Vagina (tissue), 2 donors: ENCODE measurements around the gene SRF.

Source experiments
- CTCF ChIP-seq, 3 experiments: fragments of 450-650 bp in 2 of 3; fragments of 200-600 bp in 1 of 3; sonication (generic) in 1 of 3; IDR thresholded peaks; one replicate each; pipeline ENCODE4 v1.5.1; 2017 to 2019; ENCODE audit warnings: antibody characterized with exemption in 3 of 3, mild to moderate bottlenecking in 2 of 3, moderate library complexity in 2 of 3
- POLR2AphosphoS5 ChIP-seq, 2 donors: sonication (generic); formaldehyde crosslinking; IDR thresholded peaks; one replicate each; pipeline ENCODE4 v1.9.0; 2017; ENCODE audit warnings: antibody characterized with exemption in 2 of 2, mild to moderate bottlenecking in 2 of 2, low read depth in 1 of 2; ENCODE audit not compliant: insufficient read depth in 1 of 2

- no peak for TF ChIP-seq POLR2AphosphoS5 (IDR thresholded peaks at IDR 0.05; ENCODE audit: insufficient read depth in 1 of 2, low read depth in 1 of 2)
- TF ChIP-seq CTCF (IDR thresholded peaks at IDR 0.05): no peak
These were observed 1.3 kb downstream of the SRF start for GRCh38 chr6:43172104-43173007.
